Fibroblast of skin of scalp (primary cell): ENCODE measurements around the gene PRPH.

Source experiments
- DNase-seq: peaks from one replicate; pipeline ENCODE4 v3.0.0-alpha.2; 2013

The PRPH gene

DNA sequence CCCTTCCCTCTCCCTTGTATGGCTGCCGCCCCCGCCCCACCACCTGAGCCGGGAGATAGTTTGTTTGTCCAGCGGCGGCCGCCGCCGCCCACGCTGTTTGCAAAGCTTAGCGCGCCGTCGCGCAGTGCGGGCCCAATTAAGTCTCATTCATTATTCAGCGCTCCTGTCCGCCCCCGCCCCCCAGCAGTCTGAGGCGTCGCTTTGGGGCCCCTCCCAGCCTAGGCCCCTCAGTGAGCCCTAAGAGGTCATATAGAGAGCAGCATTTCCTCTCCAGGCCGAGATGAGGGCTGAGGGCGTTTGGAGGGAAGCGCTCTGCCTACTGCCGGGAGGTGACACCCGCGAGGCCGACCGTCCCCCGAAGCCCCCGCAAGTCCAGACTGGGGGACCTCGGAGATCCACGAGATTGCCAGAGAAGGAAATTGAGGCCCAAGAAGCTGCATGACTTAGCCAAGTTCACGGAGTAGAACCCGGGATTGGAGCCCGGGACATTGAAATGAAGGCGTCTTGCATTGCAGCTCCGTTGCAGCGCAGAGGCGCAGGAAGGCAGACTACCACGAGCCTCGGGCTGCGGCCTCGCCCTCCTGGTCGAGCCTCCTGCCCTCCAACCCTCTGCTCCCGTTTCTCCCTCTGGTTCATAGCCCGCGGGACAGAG, 51.8 kb downstream of the PRPH start, which contains the start of gene DNAJC22:
DNAJC22 (plus strand) TSS at position 230 of the 652 bp plus-strand sequence. CDS start 1,985 bp downstream, outside the sequence.
- DNase-seq, result no peak

DNA sequence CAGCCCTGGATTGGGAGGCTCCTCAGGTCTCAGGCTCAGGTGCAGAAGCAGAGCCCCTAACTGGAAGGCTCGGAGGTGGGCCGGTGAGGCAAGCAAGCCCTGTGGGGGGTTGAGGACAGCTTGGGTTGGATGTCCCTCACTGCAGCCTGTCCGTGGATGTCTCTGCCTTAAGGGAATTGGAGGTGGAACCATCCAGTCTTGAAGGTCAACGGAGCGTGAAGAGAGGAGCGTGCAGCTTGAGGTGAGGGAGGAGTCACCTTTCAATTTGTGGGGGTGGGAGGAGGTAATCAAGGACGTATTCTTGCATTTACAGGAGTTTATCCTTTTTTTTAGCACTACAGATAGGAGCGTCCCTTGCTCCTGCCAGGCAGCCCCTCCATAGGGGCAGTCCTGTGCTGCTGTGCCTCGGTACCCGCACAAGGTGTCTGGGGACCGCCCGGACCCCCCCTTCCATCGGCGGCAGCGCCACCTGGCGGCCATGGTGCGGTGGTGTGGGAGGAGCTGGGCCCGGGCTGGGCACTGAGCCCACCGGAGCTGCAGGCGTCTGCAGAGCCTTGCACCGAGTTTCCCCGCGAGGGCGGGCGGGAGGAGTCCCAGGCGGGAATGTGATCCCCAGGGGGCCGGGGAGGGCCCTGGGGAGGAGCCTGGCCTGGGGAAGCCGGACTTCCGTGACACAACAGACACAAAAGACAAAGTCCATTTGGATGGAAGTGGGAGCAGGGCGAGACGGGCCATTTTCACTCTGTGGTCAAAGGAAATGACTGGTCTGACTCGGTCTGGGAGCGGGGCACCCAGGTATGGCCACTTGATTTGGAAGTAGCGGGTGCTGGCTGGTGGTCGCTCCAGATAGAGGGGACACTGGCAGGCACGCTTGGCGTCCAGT, 52.6 kb downstream of the PRPH start:
- peak; percentile 80 for DNase-seq
